PC-3 (cell line): ENCODE results near the gene AGPS. TPM values are rescaled to one million over a fixed set of nuclear protein-coding genes. Genes with fewer than 3 reads are reported as not detected.

Experiments used
- ATAC-seq: fragments of 200-7000 bp; cut with Tn5 transposase; 2 replicates; pipeline ENCODE4 v1.9.1; 2020; ENCODE audit warnings: mild to moderate bottlenecking, moderate library complexity
- BruUV-seq: library from RNA; stranded (reverse); fragments of 400-500 nt; replicated peaks from 2 replicates; lab custom pipeline; 2021; lab: Mats Ljungman, UMichigan
- CTCF ChIA-PET: fragments of 300-600 bp; sonication (Branson Sonifier 250); formaldehyde crosslinking; loops from one replicate; lab custom pipeline; 2022; ENCODE audit warnings: antibody characterized with exemption; lab: Charles Lee
- POLR2A ChIA-PET: fragments of 300-600 bp; sonication (Branson Sonifier 250); formaldehyde crosslinking; loops from one replicate; lab custom pipeline; 2022; ENCODE audit warnings: antibody characterized with exemption; ENCODE audit not compliant: unreplicated experiment; lab: Charles Lee
- DNase-seq: peaks from one replicate; pipeline ENCODE4 v3.0.0-alpha.2; 2015
- H2AFZ ChIP-seq: fragments of 300-600 bp; sonication (generic); 2 replicates; pipeline ENCODE4 v1.6.0; 2016; ENCODE audit warnings: antibody characterized with exemption, low read length
- H3F3A ChIP-seq: fragments of 300-600 bp; sonication (generic); one replicate; pipeline ENCODE4 v1.6.0; 2017; ENCODE audit warnings: antibody characterized with exemption, low read length, control low read depth, mild to moderate bottlenecking; ENCODE audit not compliant: unreplicated experiment
- H3K27ac ChIP-seq: fragments of 300-600 bp; sonication (generic); 2 replicates; pipeline ENCODE4 v1.5.1; 2016; ENCODE audit warnings: mild to moderate bottlenecking, low read length
- H3K27me3 ChIP-seq: fragments of 300-600 bp; sonication (generic); 2 replicates; pipeline ENCODE4 v1.6.1; 2016; ENCODE audit warnings: low read length, mixed read lengths
- H3K36me3 ChIP-seq: fragments of 300-600 bp; sonication (generic); 2 replicates; pipeline ENCODE4 v1.6.1; 2016; ENCODE audit warnings: low read depth, mixed run types, low read length, mixed read lengths
- H3K4me1 ChIP-seq: fragments of 300-600 bp; sonication (generic); 2 replicates; pipeline ENCODE4 v1.5.1; 2016; ENCODE audit warnings: low read length; ENCODE audit not compliant: insufficient read depth
- H3K4me2 ChIP-seq: fragments of 300-600 bp; sonication (generic); 2 replicates; pipeline ENCODE4 v1.6.0; 2016; ENCODE audit warnings: low read length
- H3K4me3 ChIP-seq: fragments of 300-600 bp; sonication (generic); 2 replicates; pipeline ENCODE4 v1.5.1; 2016; ENCODE audit warnings: mild to moderate bottlenecking, low read length, mixed read lengths
- H3K79me2 ChIP-seq: fragments of 300-600 bp; sonication (generic); 2 replicates; pipeline ENCODE4 v1.6.1; 2017; ENCODE audit warnings: low read length, mixed read lengths
- H3K9ac ChIP-seq: fragments of 300-600 bp; sonication (generic); 2 replicates; pipeline ENCODE4 v1.6.0; 2016; ENCODE audit warnings: mild to moderate bottlenecking, low read length
- H3K9me2 ChIP-seq: fragments of 300-600 bp; sonication (generic); replicated peaks from 2 replicates; pipeline ENCODE4 v1.6.1; 2016; ENCODE audit warnings: mixed run types, low read length, mixed read lengths
- H3K9me3 ChIP-seq: fragments of 300-600 bp; sonication (generic); 2 replicates; pipeline ENCODE4 v1.6.1; 2016; ENCODE audit warnings: low read length, mixed read lengths
- H4K20me1 ChIP-seq: fragments of 300-600 bp; sonication (generic); 2 replicates; pipeline ENCODE4 v1.6.1; 2016; ENCODE audit warnings: low read length, mixed read lengths
- EZH2 ChIP-seq: fragments of 300-600 bp; sonication (generic); IDR thresholded peaks from one replicate; pipeline ENCODE4 v1.6.1; 2017; ENCODE audit warnings: antibody characterized with exemption, mild to moderate bottlenecking, low read length; ENCODE audit not compliant: unreplicated experiment
- EZH2phosphoT487 ChIP-seq: fragments of 300-600 bp; sonication (generic); IDR thresholded peaks from 2 replicates; pipeline ENCODE4 v1.6.1; 2018; ENCODE audit warnings: mild to moderate bottlenecking, antibody characterized with exemption, low read length, borderline replicate concordance
- intact Hi-C: fragments of 100-400 bp; cut with micrococcal nuclease; formaldehyde crosslinking; loops from 2 replicates; pipeline ENCODE4 v1.9.0; 2023
- total RNA-seq: library from RNA; depleted of rRNA; stranded (reverse); fragments of >200 nt; gene quantifications from 2 replicates; pipeline ENCODE4 v1.2.3, GENCODE V29; 2014
- TF ChIP-seq, protein P1 (sequence below): fragments of 300-600 bp; sonication (generic); conservative IDR thresholded peaks from 2 replicates; pipeline ENCODE4 v1.5.1; 2017; ENCODE audit warnings: antibody characterized with exemption, low read depth, mild to moderate bottlenecking, low read length

The AGPS gene
- total RNA-seq, 1 experiment from 2014 or later, result 147 TPM

- Histone ChIP-seq H3K4me1 (no peaks in the 10 kb centered on the region), H3K9ac (no peak overlapping the region), H3K9me3 (no peaks in the 10 kb centered on the region), H3K27me3 (no peaks in the 10 kb centered on the region), H3K36me3 (no peaks in the 10 kb centered on the region), H3K4me3 (no peak overlapping the region), H3F3A (no peaks in the 10 kb centered on the region), H4K20me1 (no peaks in the 10 kb centered on the region), H3K4me2 (no peak overlapping the region), H3K79me2 (no peaks in the 10 kb centered on the region), H3K9me2 (no peaks in the 10 kb centered on the region), H2AFZ (no peak overlapping the region), H3K27ac (no peak overlapping the region)
- no TSS peak for BruUV-seq
- DNase-seq (no peak), ATAC-seq (no peak)
- ChIA-PET CTCF (no interaction called here), POLR2A (no interaction called here)
- intact Hi-C loops, result no loop called here
- no peak for TF ChIP-seq EZH2
These were observed 145.1 kb downstream of the AGPS start for GRCh38 chr2:177537636-177538035.

- H2AFZ ChIP-seq, result no peak overlapping the region
- CTCF ChIA-PET, result no interaction called here
- no peaks in the 10 kb centered on the region for H3K4me1 ChIP-seq
- DNase-seq (no peak), ATAC-seq (no peak)
- no peaks in the 10 kb centered on the region for H3K27me3 ChIP-seq
- H3K4me3 ChIP-seq, result no peak overlapping the region
- no peak overlapping the region for H3K4me2 ChIP-seq
- H3F3A ChIP-seq, result no peaks in the 10 kb centered on the region
- no peak overlapping the region for H3K27ac ChIP-seq
- BruUV-seq, result TSS peak; percentile 22
- no peaks in the 10 kb centered on the region for H3K36me3 ChIP-seq
- intact Hi-C loops, result no loop called here
- H3K9ac ChIP-seq, result no peak overlapping the region
- POLR2A ChIA-PET, result no interaction called here
- no peak for TF ChIP-seq EZH2phosphoT487
- TF ChIP-seq EZH2, result no peak
- TF ChIP-seq, protein P1, sequence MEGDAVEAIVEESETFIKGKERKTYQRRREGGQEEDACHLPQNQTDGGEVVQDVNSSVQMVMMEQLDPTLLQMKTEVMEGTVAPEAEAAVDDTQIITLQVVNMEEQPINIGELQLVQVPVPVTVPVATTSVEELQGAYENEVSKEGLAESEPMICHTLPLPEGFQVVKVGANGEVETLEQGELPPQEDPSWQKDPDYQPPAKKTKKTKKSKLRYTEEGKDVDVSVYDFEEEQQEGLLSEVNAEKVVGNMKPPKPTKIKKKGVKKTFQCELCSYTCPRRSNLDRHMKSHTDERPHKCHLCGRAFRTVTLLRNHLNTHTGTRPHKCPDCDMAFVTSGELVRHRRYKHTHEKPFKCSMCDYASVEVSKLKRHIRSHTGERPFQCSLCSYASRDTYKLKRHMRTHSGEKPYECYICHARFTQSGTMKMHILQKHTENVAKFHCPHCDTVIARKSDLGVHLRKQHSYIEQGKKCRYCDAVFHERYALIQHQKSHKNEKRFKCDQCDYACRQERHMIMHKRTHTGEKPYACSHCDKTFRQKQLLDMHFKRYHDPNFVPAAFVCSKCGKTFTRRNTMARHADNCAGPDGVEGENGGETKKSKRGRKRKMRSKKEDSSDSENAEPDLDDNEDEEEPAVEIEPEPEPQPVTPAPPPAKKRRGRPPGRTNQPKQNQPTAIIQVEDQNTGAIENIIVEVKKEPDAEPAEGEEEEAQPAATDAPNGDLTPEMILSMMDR, result no peak
- no peaks in the 10 kb centered on the region for H3K9me3 ChIP-seq
- H4K20me1 ChIP-seq, result no peaks in the 10 kb centered on the region
- H3K9me2 ChIP-seq, result no peaks in the 10 kb centered on the region
- no peaks in the 10 kb centered on the region for H3K79me2 ChIP-seq
These were observed 145.8 kb downstream of the AGPS start for GRCh38 chr2:177538323-177538722.

GRCh38 chr2:177540283-177540682 lies 147.7 kb downstream of the AGPS start:
- no peak for DNase-seq

More at GRCh38 chr2:177540283-177540682, 147.7 kb downstream of the AGPS start:
- no peaks in the 10 kb centered on the region for H3K4me1 ChIP-seq
- TF ChIP-seq EZH2phosphoT487 (no peak), EZH2 (no peak)
- H3K79me2 ChIP-seq, result no peaks in the 10 kb centered on the region
- ChIA-PET CTCF (no interaction called here), POLR2A (no interaction called here)
- no peaks in the 10 kb centered on the region for H3K9me3 ChIP-seq
- no peaks in the 10 kb centered on the region for H4K20me1 ChIP-seq
- no peak overlapping the region for H3K4me3 ChIP-seq
- no peaks in the 10 kb centered on the region for H3K27me3 ChIP-seq
- no peak for ATAC-seq
- H3K36me3 ChIP-seq, result no peaks in the 10 kb centered on the region
- H3K9ac ChIP-seq, result no peak overlapping the region
- H3K4me2 ChIP-seq, result no peak overlapping the region
- H3K9me2 ChIP-seq, result no peaks in the 10 kb centered on the region
- intact Hi-C loops, result no loop called here
- H2AFZ ChIP-seq, result no peak overlapping the region
- BruUV-seq, result no TSS peak
- H3K27ac ChIP-seq, result no peak overlapping the region
- no peaks in the 10 kb centered on the region for H3F3A ChIP-seq
